GM18507 (cell line): Measurements from ENCODE around the gene RAPGEF1.

Experiments
- DNase-seq: peaks from one replicate; pipeline ENCODE4 v3.0.0; 2011; ENCODE audit warnings: low read depth; ENCODE audit not compliant: insufficient read length; ENCODE audit errors: extremely low spot score
- FAIRE-seq: peaks from 2 replicates; lab custom pipeline; 2011; peaks lifted over from hg19 to GRCh38; lab: Jason Lieb, UNC

The RAPGEF1 gene

GRCh38 chr9:131732636-131733289, 7.1 kb downstream of the RAPGEF1 start:
- no peak for DNase-seq
- FAIRE-seq: peak; percentile 85

GRCh38 chr9:131732061-131732526, 7.8 kb downstream of the RAPGEF1 start:
- no peak for FAIRE-seq
- DNase-seq: no peak

DNA sequence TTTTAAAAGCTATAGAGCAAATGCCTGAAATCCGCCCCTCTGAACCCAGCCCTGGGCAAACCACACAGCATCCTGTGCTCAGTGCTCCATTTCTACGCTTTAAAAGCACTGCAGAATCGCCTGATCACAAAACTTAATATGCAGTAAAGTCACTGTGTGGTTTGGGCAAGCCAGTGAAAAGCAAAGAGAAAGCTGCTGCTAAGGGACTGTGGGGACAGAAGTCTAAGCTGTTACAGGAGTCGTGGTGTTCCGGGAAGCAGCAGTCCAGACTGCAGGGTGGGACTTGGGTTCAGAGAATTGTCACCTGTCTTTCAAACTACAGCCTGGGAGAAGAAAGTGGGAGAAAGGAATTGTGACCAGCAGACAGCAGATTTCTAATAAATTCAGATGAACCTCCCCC, 8.2 kb downstream of the RAPGEF1 start:
- FAIRE-seq: peak; percentile 24
- DNase-seq: no peak

DNA sequence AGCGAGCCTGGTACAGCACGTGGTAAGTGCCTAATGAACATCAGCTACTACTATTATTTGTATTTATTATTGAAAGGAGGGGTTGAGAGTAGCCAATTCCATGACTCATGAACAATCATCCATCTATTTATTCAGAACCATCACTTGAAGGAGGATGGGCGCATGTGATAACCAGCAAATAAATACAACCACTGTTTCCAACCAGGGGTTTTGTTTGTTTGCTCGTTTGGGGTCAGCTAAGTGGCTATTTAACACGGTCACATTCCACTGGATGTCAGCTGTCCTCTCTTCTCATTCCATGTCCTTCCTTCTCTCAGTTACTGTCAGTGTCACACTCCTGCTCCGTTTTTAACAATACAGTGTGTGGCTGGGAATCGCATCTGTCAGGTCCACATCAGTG, 8.6 kb downstream of the RAPGEF1 start:
- DNase-seq (no peak), FAIRE-seq (no peak)

- no peak for FAIRE-seq
- DNase-seq: no peak
Measured at GRCh38 chr9:131728961-131729360, 10.9 kb downstream of the RAPGEF1 start.

DNA sequence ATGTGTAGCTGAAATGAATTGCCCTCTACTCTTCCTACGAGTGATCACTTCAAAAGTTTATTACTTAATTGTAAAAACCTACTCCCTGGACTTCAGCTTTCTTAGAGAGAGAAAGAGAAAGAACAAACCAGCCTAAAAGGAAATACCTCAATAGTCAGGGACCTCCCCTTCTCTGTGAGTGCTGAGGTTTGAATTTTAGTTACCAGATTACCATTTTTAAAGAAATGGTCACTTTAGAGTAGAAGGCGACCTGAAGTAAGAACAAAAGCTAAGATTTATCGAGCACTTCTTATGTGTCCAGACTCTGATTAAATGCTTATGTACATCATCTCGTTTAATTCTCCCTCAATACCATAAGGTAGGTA, 11.3 kb downstream of the RAPGEF1 start:
- FAIRE-seq (no peak), DNase-seq (no peak)

GRCh38 chr9:131727795-131728545, 11.9 kb downstream of the RAPGEF1 start:
- DNase-seq (no peak), FAIRE-seq (peak; percentile 92)

- DNase-seq: no peak
- peak; percentile 9 for FAIRE-seq
Measured at GRCh38 chr9:131727184-131727759, 12.6 kb downstream of the RAPGEF1 start.

DNA sequence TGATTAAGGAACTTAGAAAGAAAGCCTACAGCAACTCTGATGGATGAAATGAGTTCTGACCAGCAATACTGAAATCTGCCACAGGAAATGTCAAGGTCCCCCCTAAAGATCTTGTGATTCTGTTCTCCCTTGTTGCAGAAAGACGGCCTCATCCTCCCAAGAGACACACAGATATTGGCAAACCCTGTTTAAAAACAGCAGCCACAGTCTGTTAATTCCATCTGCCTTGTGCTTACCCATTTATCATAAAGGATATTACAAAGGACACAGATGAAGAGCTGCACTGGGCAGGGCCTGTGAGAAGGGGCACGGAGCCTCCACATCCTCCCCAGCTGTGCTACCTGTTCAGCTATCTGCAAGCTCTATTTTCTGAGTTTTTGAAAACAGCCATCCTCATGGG, 15.2 kb downstream of the RAPGEF1 start:
- FAIRE-seq (peak; percentile 71), DNase-seq (no peak)

DNA sequence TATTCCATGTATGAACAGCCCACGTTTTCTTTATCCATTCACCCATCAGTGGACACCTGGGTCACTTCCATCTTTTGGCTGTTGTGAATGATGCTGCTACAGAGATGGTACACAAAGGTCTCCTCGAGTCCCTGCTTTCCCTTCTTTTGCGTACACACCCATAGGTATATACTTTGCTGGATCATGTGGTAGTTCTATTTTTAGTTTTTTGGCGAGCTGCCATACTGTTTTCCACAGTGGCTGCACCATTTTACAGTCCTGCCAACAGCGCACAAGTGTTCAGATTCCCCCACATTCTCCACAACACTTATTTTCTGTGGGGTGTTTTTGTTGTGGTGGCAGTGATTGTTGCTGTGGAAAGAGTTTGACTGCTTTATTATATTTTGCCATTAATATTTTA, 16.2 kb downstream of the RAPGEF1 start:
- FAIRE-seq (no peak), DNase-seq (no peak)

GRCh38 chr9:131722255-131722654, 17.6 kb downstream of the RAPGEF1 start:
- no peak for FAIRE-seq
- DNase-seq: no peak

GRCh38 chr9:131721076-131721475, 18.8 kb downstream of the RAPGEF1 start:
- FAIRE-seq (no peak), DNase-seq (no peak)

GRCh38 chr9:131720330-131720729, 19.5 kb downstream of the RAPGEF1 start:
- FAIRE-seq: peak; percentile 76
- no peak for DNase-seq

DNA sequence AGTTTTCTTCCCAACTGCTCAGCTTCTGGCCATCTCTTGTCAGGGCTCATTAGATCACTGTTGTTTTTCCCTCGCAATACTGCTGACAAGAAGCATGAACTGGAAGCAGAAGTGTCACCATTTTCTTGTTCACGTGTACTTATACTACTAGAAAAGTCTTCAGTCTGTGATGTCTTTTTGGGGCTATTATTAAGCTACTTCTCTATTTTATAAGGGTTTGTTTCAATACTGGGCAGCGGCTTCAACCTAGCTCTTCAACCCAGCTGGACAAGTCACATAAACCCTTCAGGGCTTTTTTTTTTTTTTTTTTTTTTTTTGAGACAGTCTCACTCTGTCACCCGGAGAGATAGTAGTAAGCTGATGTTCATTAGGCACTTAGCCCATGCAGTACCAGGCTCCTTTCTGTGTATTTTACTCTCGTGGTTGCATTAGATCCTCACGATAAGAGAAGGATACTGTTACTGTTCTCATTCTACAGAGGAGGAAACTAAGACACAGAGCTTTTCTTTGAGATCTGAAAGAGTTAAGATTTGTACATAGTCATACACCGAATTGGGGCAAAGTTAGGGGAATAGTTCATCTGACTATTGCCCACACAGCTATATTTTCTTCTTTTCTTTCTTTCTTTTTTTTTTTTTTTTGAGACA, 20.5 kb downstream of the RAPGEF1 start:
- FAIRE-seq (peak; percentile 65), DNase-seq (no peak)

GRCh38 chr9:131717719-131718460, 22.0 kb downstream of the RAPGEF1 start:
- DNase-seq (no peak), FAIRE-seq (no peak)

GRCh38 chr9:131715906-131716305, 24.0 kb downstream of the RAPGEF1 start:
- FAIRE-seq: no peak
- no peak for DNase-seq

- DNase-seq (no peak), FAIRE-seq (no peak)
Measured at GRCh38 chr9:131714821-131715220, 25.1 kb downstream of the RAPGEF1 start.

- DNase-seq (no peak), FAIRE-seq (no peak)
Measured at GRCh38 chr9:131714161-131714646, 25.7 kb downstream of the RAPGEF1 start.

- DNase-seq (no peak), FAIRE-seq (no peak)
Measured at GRCh38 chr9:131713016-131713415, 26.9 kb downstream of the RAPGEF1 start.
